Measurements from ENCODE around the gene PLCB1.
"Not testable (repeated sequence)": the region's sequence is repeated elsewhere in the genome, so short reads cannot be mapped to it uniquely, and the experiment has no call there.

- TF ChIP-seq CTCF (IDR thresholded peaks at IDR 0.05; ENCODE audit: low read length); EZH2 (IDR thresholded peaks at IDR 0.05; ENCODE audit: borderline replicate concordance, low read length): not testable (repeated sequence)
These were observed 512.4 kb downstream of the PLCB1 start for GRCh38 chr20:8644468-8644867.
